ENCODE data around the gene UBASH3A.
"Not testable (repeated sequence)": the region's sequence is repeated elsewhere in the genome, so short reads cannot be mapped to it uniquely, and the experiment has no call there.

Gene UBASH3A

DNA sequence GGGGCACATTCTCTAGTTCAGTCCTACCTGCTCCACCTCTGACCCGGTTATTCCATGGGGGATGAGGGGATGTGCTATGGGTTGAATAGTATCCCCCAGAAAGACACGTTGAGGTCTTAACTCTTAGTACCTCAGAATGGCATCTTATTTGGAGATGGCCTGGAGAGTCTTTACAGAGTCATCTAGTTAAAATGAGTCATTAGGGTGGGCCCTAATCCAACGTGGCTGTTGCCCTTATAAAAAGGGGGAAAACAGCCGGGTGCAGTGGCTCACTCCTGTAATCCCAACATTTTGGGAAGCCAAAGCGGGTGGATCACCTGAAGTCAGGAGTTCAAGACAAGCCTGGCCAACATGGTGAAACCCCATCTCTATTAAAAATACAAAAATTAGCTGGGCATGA is 13.5 kb upstream of the UBASH3A start:
- DNase-seq (ENCODE audit: low read depth): no peak

DNA sequence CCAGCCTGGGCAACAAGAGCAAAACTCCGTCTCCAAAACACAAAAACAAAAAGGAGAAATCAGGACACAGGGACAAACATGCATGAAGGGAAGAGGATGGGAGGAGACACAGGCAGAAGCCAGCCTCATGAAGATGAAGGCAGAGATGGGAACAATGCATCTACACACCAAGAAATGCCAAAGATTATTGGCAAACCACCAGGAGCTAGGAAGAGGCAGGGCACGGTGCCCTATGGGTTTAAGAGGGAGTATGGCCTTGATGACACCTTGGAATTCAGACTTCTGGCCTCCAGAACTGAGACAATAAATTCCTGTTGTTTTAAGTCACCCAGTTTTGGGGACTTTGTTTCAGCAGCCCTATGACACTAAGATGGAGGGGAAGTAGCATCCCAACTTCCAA is 13.0 kb upstream of the UBASH3A start:
- DNase-seq (ENCODE audit: low read depth): no peak

DNA sequence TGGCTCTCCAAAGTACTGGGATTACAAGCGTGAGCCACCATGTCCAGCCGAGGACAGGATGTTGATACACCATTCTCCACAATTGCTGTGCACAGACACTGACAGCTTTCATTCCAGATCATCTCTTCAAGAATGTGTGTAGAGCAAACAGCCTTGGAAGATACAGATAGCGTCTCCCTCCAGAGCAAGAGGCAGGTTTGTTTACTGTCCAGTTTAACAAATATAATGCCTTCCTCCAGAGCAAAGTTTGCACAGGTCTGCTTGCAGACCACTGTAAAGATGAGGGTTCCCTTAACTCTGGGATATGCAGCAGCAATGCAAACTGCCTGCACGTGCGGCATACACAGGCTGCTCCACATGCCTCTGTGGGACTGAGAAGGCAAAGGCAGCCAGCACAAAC is 12.4 kb upstream of the UBASH3A start:
- DNase-seq (ENCODE audit: low read depth): no peak

DNA sequence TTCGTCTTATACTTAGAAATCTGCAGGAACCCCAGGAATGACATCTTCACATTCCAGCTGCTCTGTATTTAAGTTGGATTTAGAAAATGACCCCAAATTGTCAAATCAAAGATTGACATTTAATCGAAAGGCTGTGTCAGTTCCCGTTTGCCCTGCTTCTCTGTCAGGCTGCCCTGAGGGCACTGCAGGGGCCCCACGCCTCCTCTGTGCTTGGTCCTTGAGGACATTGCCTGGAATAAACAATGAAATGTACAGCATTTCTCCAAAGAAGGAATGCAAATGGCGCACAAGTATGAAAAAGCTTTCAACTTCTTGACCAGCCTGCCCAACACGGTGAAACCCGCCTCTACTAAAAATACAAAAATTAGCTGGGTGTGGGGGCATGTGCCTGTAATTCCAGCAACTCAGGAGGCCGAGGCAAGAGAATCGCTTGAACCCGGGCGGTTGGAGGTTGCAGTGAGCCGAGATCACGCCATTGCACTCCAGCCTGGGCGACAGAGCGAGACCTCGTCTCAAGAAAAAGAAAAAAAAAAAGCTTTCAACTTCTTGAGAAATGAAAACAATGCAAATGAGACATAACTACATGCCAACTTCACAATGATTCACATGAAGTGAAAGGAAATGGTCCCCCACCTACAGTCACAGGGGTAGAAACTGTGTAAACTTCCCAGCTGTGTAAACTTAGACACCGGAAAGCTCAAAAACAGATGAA is 10.8 kb upstream of the UBASH3A start:
- DNase-seq (ENCODE audit: low read depth): no peak

DNA sequence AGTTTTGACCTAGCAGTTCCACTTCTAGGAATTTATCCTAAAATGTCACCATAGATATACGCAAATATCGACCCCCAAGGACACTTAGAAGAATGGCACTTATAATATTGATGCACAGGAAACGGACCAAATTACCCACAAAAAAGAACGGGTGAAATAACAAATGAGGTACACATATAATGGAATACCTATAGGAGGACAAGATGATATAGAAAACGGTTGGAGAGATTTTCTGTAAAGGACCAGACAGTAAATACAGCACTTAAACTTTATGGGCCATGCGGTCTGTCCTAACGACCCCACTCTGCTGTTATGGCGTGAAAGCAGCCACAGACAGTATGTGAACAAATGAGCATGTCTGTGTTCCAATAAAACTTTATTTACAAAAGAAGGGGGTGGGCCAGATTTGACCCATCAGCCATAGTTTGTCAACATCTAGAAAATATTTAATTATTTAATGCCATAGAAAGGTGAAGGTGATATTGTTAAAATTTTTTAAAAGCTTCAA is 10.2 kb upstream of the UBASH3A start:
- DNase-seq (ENCODE audit: low read depth): no peak

DNA sequence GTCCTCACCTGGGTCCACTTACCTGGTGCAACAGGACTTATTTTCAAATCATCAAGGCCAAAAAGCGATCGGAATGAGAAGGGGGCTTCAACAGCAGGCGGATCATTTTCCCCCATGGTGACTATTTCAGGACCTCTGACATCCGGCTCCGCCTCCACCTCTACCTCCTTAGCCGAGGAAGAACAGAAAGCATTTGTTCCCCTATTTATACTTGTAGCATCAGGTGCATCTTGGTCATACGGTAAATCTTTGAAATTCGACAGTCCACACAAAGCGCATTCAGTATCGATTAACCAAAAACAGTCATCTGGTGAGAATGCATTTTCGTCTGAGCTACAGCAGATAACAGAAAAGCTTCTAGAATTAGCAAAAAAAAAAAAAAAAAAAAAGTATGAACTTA is 8.4 kb upstream of the UBASH3A start:
- DNase-seq (ENCODE audit: low read depth): no peak

DNA sequence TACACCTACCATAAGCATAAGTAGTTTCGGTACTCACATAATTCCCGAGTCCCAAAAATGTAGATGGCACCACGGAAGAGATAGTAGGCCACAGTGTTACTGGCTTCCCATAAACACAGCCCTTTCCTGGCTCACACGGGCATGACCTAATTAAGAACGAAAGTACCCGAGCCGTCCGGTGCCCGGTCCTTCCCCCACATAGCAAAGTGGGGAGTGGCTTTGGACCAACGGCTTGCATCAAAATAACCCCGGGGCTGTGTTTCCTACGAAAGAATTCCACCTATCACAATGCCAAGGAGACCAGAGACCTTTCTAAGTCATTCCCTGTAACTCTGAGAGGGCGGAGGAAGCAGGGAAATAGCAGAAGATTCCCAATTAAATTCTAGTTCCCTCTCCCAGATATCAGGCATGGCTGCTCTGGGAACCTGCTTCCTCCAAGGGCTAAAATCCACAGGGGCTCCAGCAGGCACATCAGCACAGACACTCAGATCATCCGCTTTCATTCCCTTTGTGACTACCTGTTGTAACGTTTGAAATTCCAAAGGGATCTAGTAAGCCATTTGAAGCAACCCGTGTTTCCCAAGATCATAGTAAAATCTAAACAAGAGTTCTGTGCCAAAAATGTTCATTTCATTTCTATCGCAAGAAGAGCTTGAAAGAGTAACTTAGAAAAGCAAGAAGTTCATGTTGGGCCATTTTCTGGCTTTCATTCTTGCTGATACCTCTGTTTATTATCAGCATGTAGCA is 7.6 kb upstream of the UBASH3A start, which contains the start of gene TMPRSS3:
Gene TMPRSS3 (minus strand): TSS at position 148 of the 747 bp plus-strand sequence. CDS start 635 bp downstream, outside the sequence.
- DNase-seq (ENCODE audit: low read depth): no peak

DNA sequence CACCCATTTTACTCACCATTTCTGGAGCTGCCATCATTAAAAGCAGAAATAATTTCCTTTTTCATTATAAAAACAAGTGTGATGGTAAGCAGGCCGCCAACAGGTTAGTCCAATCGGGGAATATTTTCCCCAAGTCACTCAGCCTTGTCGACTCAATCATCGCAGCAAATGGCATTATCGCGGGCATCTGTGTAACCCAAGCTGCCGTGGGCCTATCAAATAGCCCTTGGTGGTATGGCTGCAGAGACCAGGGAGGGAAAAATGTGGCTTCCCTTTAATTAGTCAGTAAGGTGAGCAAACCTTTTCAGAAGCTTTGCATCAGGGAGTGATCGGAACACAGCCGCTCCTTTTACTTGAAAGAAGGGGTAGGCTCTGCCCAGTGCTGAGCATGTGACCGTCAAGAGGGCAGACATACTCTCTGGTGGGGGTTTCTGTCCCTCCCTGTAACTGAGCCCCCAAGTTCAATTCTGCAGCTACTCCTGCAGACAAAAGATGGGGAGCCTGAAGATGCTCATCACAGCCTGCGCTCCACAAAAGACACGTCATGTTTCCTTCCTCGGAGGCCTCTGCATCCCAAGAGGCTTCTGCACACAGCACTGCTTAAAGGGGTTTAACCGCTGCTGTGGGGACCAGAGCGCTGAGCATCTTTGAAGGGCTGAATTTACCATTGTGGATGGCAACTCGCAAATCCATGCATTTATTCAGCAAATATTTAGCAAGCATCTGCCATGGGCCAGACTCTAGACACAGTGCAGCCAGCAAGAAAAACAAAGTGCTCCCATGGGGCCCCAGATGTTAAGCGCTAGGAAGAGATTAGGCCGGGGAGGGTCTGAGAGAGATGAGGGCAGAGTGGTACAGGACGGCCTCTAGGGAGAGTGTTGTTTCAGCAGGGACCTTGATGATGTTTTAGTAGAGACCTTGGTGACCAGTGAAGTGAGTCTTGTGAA is 6.6 kb upstream of the UBASH3A start:
- DNase-seq (ENCODE audit: low read depth): no peak

DNA sequence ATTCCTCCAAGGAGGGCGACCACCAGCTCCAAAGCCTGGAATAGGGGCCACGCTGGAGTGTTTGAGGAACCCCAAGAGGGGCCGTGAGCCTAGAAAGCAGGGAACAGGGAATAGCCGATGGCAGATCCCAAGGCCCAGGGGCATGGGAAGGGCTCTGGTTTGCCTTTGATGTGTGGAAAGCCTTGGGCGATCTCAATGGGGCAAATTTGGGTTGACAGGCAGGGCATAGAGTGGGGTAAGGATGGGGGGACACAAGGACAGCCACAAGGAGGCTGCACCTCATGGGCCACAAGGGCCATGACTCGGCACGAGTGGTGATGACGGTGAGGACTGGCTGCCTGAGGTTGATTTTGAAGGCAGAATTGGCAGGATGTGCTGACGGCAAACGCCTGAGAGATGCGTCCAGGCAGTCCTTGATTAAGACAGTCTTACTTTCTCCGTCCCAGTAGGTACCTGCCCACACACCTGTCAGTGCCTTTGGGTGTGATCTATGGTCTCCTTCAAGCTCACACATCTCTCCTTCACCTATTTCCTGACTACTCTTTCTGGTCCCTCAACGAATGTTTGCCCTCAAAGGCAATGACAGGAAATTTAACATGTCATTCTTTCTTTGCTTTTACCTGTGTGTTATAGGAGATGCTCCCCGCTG is 5.8 kb upstream of the UBASH3A start:
- DNase-seq (ENCODE audit: low read depth): no peak

DNA sequence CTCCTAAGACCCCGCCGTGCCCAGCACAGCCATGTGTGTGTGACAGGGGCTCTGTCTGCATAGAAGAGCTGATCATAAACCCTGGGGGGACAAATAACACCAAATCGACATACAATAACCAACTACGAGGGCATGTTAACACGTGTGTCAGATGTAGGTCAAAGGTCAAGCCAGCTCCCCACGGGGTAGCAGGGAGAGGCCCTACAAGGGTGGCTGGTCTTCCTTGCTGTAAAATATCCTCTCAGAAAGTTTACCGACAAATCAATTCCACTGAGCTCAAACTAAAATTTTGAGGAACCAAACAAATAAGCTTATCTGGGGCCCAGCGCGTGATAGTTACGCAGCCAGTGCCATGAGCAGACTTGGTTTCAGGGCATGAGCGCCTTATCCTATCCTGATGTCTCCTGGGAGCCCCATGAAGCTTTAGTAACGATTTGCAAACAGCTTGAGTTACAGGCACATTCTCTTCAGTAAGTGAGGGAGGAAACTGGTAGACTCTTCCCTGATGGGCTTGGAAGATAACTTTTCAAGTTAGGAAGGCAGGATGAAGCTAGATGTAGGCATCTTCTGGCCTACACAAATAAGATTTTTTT is 5.2 kb upstream of the UBASH3A start:
- no peak for DNase-seq (ENCODE audit: low read depth)

DNA sequence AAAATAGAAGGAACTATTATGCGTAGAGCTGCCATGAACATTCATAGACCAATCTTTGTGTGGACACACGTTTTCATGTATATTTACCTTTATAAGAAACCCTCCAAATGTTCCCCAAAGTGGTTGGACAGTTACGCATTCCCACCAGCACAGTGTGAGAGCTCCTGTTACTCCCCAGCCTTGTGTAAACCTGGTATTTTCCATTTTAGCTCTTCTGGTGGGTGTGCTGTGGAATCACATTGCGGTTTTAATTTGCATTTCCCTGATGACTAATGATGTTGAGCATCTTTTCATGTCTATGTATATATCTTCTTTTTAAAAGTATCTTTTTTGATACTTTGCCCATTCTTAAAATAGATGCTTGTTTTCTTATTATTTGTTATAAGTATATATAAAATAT is 3.2 kb upstream of the UBASH3A start:
- DNase-seq (ENCODE audit: low read depth): no peak

DNA sequence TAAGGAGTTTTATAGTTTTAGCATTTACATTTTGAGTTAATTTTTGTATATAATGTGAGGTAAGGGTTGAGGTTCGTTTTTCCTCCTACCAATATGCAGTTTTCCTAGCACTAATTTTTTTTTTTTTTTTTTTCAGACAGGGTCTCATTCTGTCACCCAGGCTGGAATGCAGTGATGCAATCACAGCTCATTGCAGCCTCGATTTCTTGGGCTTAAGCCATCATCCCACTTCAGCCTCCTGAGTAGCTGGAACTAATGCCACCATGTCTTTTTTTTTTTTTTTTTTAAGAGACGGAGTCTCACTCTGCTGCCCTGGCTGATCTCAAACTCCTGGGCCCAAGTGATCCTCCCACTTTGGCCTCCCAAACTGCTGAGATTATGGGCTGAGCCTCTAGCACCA is 2.5 kb upstream of the UBASH3A start:
- DNase-seq (ENCODE audit: low read depth): no peak

DNA sequence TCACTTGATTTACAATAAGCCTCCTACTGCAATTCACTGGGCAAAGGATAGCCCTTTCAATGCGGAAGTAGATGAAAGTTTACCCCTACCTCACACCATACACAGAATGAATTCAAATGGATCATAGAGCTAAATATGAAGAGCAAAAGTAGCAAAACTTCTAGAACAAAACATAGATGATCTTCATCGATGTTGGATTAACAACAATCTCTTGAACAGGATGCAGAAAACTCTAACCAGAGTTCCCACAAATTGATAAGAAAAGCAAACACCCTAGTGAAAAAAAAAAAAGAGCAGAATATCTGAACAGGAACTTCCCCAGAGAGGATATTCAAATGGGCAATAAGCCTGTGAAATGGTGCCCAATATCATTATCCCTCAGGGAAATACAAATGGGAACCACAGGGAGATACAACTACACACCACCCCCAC is 1.9 kb upstream of the UBASH3A start:
- DNase-seq (ENCODE audit: low read depth): no peak

DNA sequence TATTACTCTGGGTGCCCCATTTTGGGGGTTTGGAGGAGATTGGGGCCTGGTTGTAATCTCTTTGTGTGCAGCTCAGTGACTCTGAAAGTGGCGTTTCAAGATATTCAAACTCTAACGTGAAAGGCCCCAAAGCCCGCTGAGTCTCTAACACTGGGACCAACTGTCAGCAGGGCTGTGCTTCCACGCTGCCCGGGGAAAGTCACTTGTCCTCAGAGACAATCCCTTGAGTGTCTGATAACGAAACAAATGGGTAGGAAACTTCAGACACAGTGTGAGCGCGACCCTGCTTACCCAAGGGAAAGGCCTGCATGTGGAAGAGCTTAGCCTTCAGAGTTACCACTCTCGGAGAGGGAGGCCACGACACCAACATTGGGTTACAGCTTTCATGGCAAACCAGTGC is 837 bp downstream of the UBASH3A start:
- DNase-seq (ENCODE audit: low read depth): no peak

DNA sequence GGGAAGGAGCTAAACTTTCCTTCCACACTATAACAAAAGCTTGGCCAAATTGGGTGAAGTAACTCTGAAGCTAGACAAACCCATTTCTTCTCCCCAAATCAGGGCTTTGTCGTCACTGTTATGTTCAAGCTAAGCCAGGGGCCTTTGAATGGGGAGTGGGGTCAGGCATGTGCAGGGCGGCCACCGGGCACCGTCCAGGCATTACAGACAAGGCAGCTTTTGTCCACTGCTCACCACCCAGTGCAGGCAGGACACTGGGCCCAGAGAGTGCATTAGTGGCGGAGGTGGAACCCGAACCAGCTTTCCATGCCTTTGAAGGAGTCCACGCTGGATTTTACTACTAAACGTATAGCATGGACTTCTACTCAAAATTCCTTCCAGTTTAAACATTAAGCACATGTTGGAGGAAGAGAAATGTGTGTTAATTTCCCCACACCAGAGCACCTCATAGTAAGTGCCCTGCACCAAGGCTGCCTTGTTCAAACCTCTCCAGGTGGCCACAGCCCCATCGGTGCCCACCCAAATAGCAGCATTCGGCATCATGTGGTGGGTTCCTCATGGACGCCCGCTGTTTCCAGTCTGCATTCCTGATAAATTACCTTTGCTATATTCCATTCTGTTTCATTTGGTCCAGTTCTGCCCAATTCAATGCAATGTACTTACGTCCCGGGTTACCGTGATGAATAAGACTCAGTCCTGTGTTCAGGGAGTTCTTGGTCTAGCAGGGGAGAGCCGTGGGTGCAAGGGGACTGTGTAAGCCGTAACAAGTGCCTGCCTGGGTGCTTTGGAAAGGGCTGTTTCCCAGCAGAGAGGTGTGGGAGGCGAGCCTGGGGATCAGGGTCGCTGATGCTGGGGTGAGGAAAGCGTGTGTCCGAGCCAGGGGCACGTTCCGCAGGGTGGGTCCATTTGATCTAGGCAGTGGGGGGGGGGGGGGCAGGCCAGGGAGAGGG is 1.6 kb downstream of the UBASH3A start:
- DNase-seq (ENCODE audit: low read depth): no peak

DNA sequence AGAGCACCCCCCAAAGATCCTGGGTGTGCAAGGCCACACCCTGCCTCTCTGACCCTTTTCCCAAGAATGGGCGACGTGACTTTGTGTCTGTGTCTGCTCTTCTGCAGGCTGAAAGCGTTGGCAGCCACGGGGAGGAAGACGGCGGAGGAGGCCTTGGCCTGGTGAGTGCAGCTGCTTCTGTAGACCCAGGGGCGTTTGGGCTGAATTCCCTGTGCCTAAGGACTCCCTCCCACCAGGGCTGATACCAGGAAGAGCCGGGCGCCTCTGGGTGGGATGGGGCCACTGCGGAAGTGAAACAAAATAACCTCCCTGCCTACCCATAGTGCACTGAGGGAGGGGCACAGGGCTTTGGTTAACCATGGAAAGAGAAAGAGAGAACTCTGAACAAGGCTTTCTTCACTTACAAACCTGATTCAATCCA is 2.5 kb downstream of the UBASH3A start:
- no peak for DNase-seq (ENCODE audit: low read depth)

DNA sequence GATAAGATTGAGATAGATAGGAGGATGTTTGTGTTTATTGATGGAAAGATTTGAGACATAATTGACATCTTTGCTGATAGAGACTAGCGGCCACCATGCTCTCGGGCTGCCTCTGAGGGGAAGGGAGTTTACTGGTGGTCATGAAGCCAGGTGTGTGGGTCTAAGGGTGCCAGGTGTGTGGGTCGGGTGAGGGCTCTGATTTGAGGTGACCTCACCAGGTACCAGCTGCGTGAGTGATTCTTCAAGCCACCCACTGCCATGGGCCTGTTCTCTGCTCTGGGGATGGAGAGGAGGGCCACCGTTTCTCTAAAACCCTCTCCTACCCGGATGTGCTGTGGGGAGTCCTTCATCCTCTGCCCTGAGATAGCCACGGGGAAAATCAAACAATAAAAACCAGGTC is 3.2 kb downstream of the UBASH3A start:
- no peak for DNase-seq (ENCODE audit: low read depth)

DNA sequence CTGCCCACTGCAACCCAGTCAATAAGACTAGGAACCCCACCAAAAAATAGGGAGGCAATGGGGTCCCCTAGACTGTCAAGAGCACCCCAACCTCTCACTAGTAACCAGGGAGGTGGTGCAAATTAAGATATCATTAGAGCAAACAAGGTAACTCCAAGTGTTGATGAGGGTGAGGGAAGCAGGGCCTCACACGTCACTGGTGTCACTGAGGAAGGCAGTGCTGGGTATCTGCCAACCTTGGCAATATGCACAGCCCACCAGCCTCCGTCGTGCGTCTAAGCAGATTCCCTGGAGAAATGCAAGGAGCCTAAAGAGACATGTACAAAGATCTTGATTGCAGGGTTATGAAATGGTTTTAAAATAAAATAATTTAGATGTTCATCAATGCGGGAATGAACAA is 3.8 kb downstream of the UBASH3A start:
- no peak for DNase-seq (ENCODE audit: low read depth)

DNA sequence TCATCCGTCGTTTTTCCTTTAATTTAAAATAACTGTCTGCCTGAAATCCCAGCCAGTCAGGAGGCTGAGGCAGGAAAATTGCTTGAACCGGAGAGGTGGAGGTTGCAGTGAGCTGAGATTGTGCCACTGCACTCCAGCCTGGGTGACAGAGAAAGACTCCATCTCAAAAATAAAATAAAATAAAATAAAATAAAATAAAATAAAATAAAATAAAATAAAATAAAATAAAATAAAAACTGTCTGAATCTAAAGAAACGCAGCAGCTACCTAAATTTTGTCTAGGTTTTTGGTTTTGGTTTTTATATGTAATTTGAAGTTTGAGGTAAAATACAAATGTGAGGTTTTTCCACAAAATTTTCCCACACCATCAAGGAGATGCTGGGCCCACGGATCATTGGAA is 5.0 kb downstream of the UBASH3A start:
- DNase-seq (ENCODE audit: low read depth): not testable (repeated sequence)

DNA sequence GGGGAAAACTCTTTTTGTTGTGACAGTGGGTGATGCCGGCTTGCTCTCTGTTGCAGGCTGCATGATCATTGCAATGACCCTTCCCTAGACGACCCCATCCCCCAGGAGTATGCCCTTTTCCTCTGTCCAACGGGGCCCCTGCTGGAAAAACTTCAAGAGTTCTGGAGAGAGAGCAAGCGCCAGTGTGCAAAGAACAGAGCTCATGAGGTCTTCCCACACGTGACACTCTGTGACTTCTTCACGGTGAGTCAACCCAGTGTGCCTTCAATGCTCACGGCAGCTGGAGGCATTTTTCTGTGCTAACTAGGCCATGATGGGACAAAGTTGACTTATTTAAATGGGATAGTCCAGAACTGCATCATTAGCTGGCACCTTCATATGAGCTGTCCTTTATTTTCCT is 5.7 kb downstream of the UBASH3A start:
- no peak for DNase-seq (ENCODE audit: low read depth)

All from stimulated activated CD8-positive, alpha-beta memory T cell treated with anti-CD3 and anti-CD28 coated beads, Interleukin-15, amount 100 ng/mL, for 24 hours (primary cell).